HCT116 (cell line): ENCODE data around the gene DOCK3. TPM values are rescaled to one million over a fixed set of nuclear protein-coding genes. Genes with fewer than 3 reads are reported as not detected.

Source experiments
- ATAC-seq: fragments of 200-7000 bp; cut with Tn5 transposase; 2 replicates; pipeline ENCODE4 v1.9.1; 2020; ENCODE audit warnings: mild to moderate bottlenecking, moderate library complexity
- BruUV-seq: library from RNA; stranded (reverse); fragments of 400-500 nt; replicated peaks from 2 replicates; lab custom pipeline; 2021; lab: Mats Ljungman, UMichigan
- CTCF ChIA-PET: fragments of 300-600 bp; sonication (Branson Sonifier 250); formaldehyde crosslinking; loops from one replicate; lab custom pipeline; 2021; ENCODE audit warnings: antibody characterized with exemption; lab: Charles Lee
- POLR2A ChIA-PET: fragments of 300-600, 350-600 bp; sonication (Branson Sonifier 250); formaldehyde crosslinking; loops from one replicate; lab custom pipeline; 2021; ENCODE audit warnings: antibody characterized with exemption; lab: Charles Lee
- RAD21 ChIA-PET, 2 experiments: fragments of 300-600 bp; sonication (Branson Sonifier 250); formaldehyde crosslinking; loops; one replicate each; lab custom pipeline; 2023; ENCODE audit warnings: low total read pairs in 2 of 2; ENCODE audit not compliant: uncharacterized antibody in 2 of 2, unreplicated experiment in 2 of 2, low non-redundant PET in 1 of 2; lab: Charles Lee
- DNase-seq: peaks from one replicate; pipeline ENCODE4 v3.0.0-alpha.2; 2010; ENCODE audit warnings: low read depth, low spot score
- H2AFZ ChIP-seq: fragments of 200-600 bp; shearing (Covaris generic), sonication (generic); 2 replicates; pipeline ENCODE4 v1.6.1; 2017; ENCODE audit warnings: low read depth, mixed run types, mixed read lengths, antibody characterized with exemption, low read length; ENCODE audit not compliant: poor library complexity, severe bottlenecking
- H3K27ac ChIP-seq: 2 replicates; pipeline ENCODE4 v1.5.1; 2012; ENCODE audit warnings: low read depth, low read length
- H3K27me3 ChIP-seq: fragments of 200-600 bp; sonication (generic); 2 replicates; pipeline ENCODE4 v1.6.1; 2016; ENCODE audit warnings: mixed run types, low read length, mixed read lengths; ENCODE audit not compliant: insufficient read depth
- H3K36me3 ChIP-seq, 2 experiments: fragments of 200-500 bp in 1 of 2; fragments of 200-600 bp in 1 of 2; sonication (Bioruptor generic) in 1 of 2; sonication (generic) in 1 of 2; 2 replicates each; pipeline versions ENCODE4 v1.5.1 to v1.6.1; 2014 to 2016; ENCODE audit warnings: low read length in 2 of 2, inconsistent platforms in 1 of 2, mixed read lengths in 1 of 2, mixed run types in 1 of 2; ENCODE audit not compliant: insufficient read depth in 2 of 2, control insufficient read depth in 1 of 2
- H3K4me1 ChIP-seq, 2 experiments: fragments of 200-600 bp in 1 of 2; sonication (generic) in 1 of 2; 2 replicates each; pipeline versions ENCODE4 v1.5.1 to v1.6.1; 2012 to 2017; ENCODE audit warnings: low read length in 2 of 2, inconsistent platforms in 1 of 2, mild to moderate bottlenecking in 1 of 2, mixed read lengths in 1 of 2, mixed run types in 1 of 2, moderate library complexity in 1 of 2; ENCODE audit not compliant: insufficient read depth in 2 of 2, control insufficient read depth in 1 of 2
- H3K4me2 ChIP-seq: fragments of 200-600 bp; sonication (generic); 2 replicates; pipeline ENCODE4 v1.6.1; 2017; ENCODE audit warnings: mixed run types, low read length, mixed read lengths
- H3K4me3 ChIP-seq, 2 experiments: fragments of 200-600 bp in 1 of 2; sonication (generic) in 1 of 2; replicated peaks in 1 of 2; 2 replicates each; pipeline ENCODE4 v1.5.1; 2011 to 2016; ENCODE audit warnings: low read length in 2 of 2, control low read depth in 1 of 2, low read depth in 1 of 2, mild to moderate bottlenecking in 1 of 2, mixed read lengths in 1 of 2, mixed run types in 1 of 2
- H3K79me2 ChIP-seq: fragments of 200-600 bp; sonication (generic); 2 replicates; pipeline ENCODE4 v1.6.1; 2017; ENCODE audit warnings: mild to moderate bottlenecking, mixed run types, low read length, moderate library complexity, mixed read lengths; ENCODE audit not compliant: insufficient read depth
- H3K9ac ChIP-seq: fragments of 200-600 bp; sonication (generic); 2 replicates; pipeline ENCODE4 v1.6.1; 2016; ENCODE audit warnings: low read length, mixed read lengths
- H3K9me2 ChIP-seq: fragments of 200-600 bp; sonication (generic), shearing (Covaris generic); 2 replicates; pipeline ENCODE4 v1.6.1; 2017; ENCODE audit warnings: mixed run types, mild to moderate bottlenecking, moderate library complexity; ENCODE audit not compliant: insufficient read depth
- H3K9me3 ChIP-seq, 2 experiments: fragments of 200-500 bp in 1 of 2; fragments of 200-600 bp in 1 of 2; sonication (Bioruptor generic) in 1 of 2; sonication (generic) in 1 of 2; 2 replicates each; pipeline ENCODE4 v1.6.1; 2014 to 2017; ENCODE audit warnings: low read length in 2 of 2, mixed read lengths in 2 of 2, inconsistent platforms in 1 of 2, low read depth in 1 of 2, mild to moderate bottlenecking in 1 of 2, mixed run types in 1 of 2, moderate library complexity in 1 of 2; ENCODE audit not compliant: control insufficient read depth in 1 of 2, insufficient read depth in 1 of 2
- H4K20me1 ChIP-seq: fragments of 200-600 bp; sonication (generic), shearing (Covaris generic); 2 replicates; pipeline ENCODE4 v1.6.1; 2017; ENCODE audit warnings: mixed run types, mild to moderate bottlenecking, moderate library complexity; ENCODE audit not compliant: insufficient read depth
- CBX3 ChIP-seq: IDR thresholded peaks from 2 replicates; pipeline ENCODE4 v1.6.1; 2012; ENCODE audit warnings: low read depth
- EGR1 ChIP-seq: IDR thresholded peaks from 2 replicates; pipeline ENCODE4 v1.6.1; 2012; ENCODE audit warnings: low read depth
- EZH2 ChIP-seq: fragments of 200-600 bp; sonication (generic); IDR thresholded peaks from 2 replicates; pipeline ENCODE4 v1.6.1; 2017; ENCODE audit warnings: antibody characterized with exemption, mixed run types
- JUND ChIP-seq: IDR thresholded peaks from 2 replicates; pipeline ENCODE4 v1.6.1; 2012
- MAX ChIP-seq: IDR thresholded peaks from 2 replicates; pipeline ENCODE4 v1.6.1; 2012
- POLR2AphosphoS5 ChIP-seq: IDR thresholded peaks from 2 replicates; pipeline ENCODE4 v1.6.1; 2011; ENCODE audit warnings: mild to moderate bottlenecking, low read depth, low read length, moderate library complexity
- RAD21 ChIP-seq: IDR thresholded peaks from 2 replicates; pipeline ENCODE4 v1.6.1; 2012; ENCODE audit warnings: low read depth, mild to moderate bottlenecking
- REST ChIP-seq: IDR thresholded peaks from 2 replicates; pipeline ENCODE4 v1.6.1; 2012; ENCODE audit warnings: low read depth
- TCF7L2 ChIP-seq: IDR thresholded peaks from 2 replicates; pipeline ENCODE4 v1.7.0; 2011; ENCODE audit warnings: borderline replicate concordance, inconsistent platforms; ENCODE audit not compliant: insufficient read depth, insufficient read length; ENCODE audit errors: extremely low read depth
- YY1 ChIP-seq: IDR thresholded peaks from 2 replicates; pipeline ENCODE4 v1.6.1; 2011; ENCODE audit warnings: low read length, low read depth, moderate library complexity, mild to moderate bottlenecking; ENCODE audit not compliant: insufficient replicate concordance; ENCODE audit errors: extremely low read depth
- ZBTB33 ChIP-seq: IDR thresholded peaks from 2 replicates; pipeline ENCODE4 v1.6.1; 2011; ENCODE audit warnings: mild to moderate bottlenecking, low read length, moderate library complexity; ENCODE audit not compliant: insufficient replicate concordance; ENCODE audit errors: extremely low read depth
- ZFX ChIP-seq: fragments of 450-650 bp; IDR thresholded peaks from 2 replicates; pipeline ENCODE4 v1.6.1; 2017
- ZNF274 ChIP-seq: fragments of 200-500 bp; sonication (Bioruptor generic); IDR thresholded peaks from 2 replicates; pipeline ENCODE4 v1.6.1; 2014; ENCODE audit warnings: mild to moderate bottlenecking, low read depth, low read length, inconsistent platforms
- intact Hi-C: fragments of 100-400 bp; cut with micrococcal nuclease; formaldehyde crosslinking; loops from 2 replicates; pipeline ENCODE4 v1.10.0; 2022
- total RNA-seq: library from RNA; stranded (reverse); gene quantifications from one replicate; pipeline ENCODE4 v1.2.1, GENCODE V29; 2021; ENCODE audit not compliant: unreplicated experiment

The DOCK3 gene
- total RNA-seq, 1 experiment from 2014 or later = 4.2 TPM

- H3K9me2 ChIP-seq = no peaks in the 10 kb centered on the region
- no peaks in the 10 kb centered on the region for H3K9me3 ChIP-seq
- POLR2A ChIA-PET = no interaction called here
- no peaks in the 10 kb centered on the region for H3K79me2 ChIP-seq
- intact Hi-C loops = no loop called here
- CTCF ChIA-PET = no interaction called here
- RAD21 ChIA-PET = no interaction called here
- no peaks in the 10 kb centered on the region for H3K36me3 ChIP-seq
- TF ChIP-seq ZNF274 = no peak
- TF ChIP-seq RAD21 = no peak
- no peak for TF ChIP-seq ZBTB33
- no peak for TF ChIP-seq MAX
- no peak for TF ChIP-seq REST
- TF ChIP-seq POLR2AphosphoS5 = no peak
- TF ChIP-seq EZH2 = no peak
- no peak for TF ChIP-seq CBX3
- TF ChIP-seq YY1 = no peak
- no peak for TF ChIP-seq ZFX
- TF ChIP-seq EGR1 = no peak
- TF ChIP-seq TCF7L2 = no peak
- TF ChIP-seq JUND = no peak
- H3K4me3 ChIP-seq = no peak overlapping the region
- H3K27ac ChIP-seq = no peak overlapping the region
- H3K4me1 ChIP-seq = peaks cover 8 to 17% of the 10 kb centered on the region in 2 experiments; a peak in 3 of 4 replicates
- no TSS peak for BruUV-seq
- H2AFZ ChIP-seq = no peak overlapping the region
- DNase-seq = no peak
- H3K4me2 ChIP-seq = no peak overlapping the region
- no peaks in the 10 kb centered on the region for H3K27me3 ChIP-seq
- H4K20me1 ChIP-seq = no peaks in the 10 kb centered on the region; the same call in 1 of the 2 replicates
- ATAC-seq = no peak; the same call in 1 of the 2 replicates
- no peak overlapping the region for H3K9ac ChIP-seq
Observed at GRCh38 chr3:50811893-50812292, 137.2 kb downstream of the DOCK3 start.
